GM23248 (cell line): ENCODE results near the gene FBP1. TPM values are rescaled to one million over a fixed set of nuclear protein-coding genes. Genes with fewer than 3 reads are reported as not detected.

Experiments used
- DNase-seq: peaks from one replicate; pipeline ENCODE4 v3.0.0-alpha.2; 2015
- H2AFZ ChIP-seq: fragments of 200-600 bp; sonication (generic); 2 replicates; pipeline ENCODE4 v1.6.1; 2016; ENCODE audit warnings: antibody characterized with exemption
- H3F3A ChIP-seq: fragments of 200-600 bp; sonication (generic); 2 replicates; pipeline ENCODE4 v1.6.1; 2016; ENCODE audit warnings: mild to moderate bottlenecking, antibody characterized with exemption, mixed run types; ENCODE audit not compliant: insufficient read depth
- H3K27ac ChIP-seq: fragments of 200-600 bp; sonication (generic); 2 replicates; pipeline ENCODE4 v1.5.1; 2016; ENCODE audit warnings: mild to moderate bottlenecking
- H3K27me3 ChIP-seq: fragments of 200-600 bp; sonication (generic); replicated peaks from 2 replicates; pipeline ENCODE4 v1.6.1; 2016; ENCODE audit warnings: mild to moderate bottlenecking; ENCODE audit not compliant: insufficient read depth
- H3K36me3 ChIP-seq: fragments of 200-600 bp; sonication (generic); 2 replicates; pipeline ENCODE4 v1.6.1; 2016; ENCODE audit warnings: low read depth, mild to moderate bottlenecking
- H3K4me1 ChIP-seq: fragments of 200-600 bp; sonication (generic); 2 replicates; pipeline ENCODE4 v1.6.1; 2016; ENCODE audit warnings: mild to moderate bottlenecking; ENCODE audit not compliant: insufficient read depth
- H3K4me2 ChIP-seq: fragments of 200-600 bp; sonication (generic); one replicate; pipeline ENCODE4 v1.6.1; 2016; ENCODE audit warnings: mild to moderate bottlenecking; ENCODE audit not compliant: unreplicated experiment
- H3K4me3 ChIP-seq: fragments of 200-600 bp; sonication (generic); 2 replicates; pipeline ENCODE4 v1.5.1; 2016; ENCODE audit warnings: mild to moderate bottlenecking
- H3K79me2 ChIP-seq: fragments of 200-600 bp; sonication (generic); 2 replicates; pipeline ENCODE4 v1.6.1; 2016; ENCODE audit warnings: mild to moderate bottlenecking; ENCODE audit not compliant: insufficient read depth
- H3K9ac ChIP-seq: fragments of 200-600 bp; sonication (generic); 2 replicates; pipeline ENCODE4 v1.6.1; 2016; ENCODE audit warnings: mild to moderate bottlenecking
- H3K9me2 ChIP-seq: fragments of 200-600 bp; sonication (generic); 2 replicates; pipeline ENCODE4 v1.6.1; 2016; ENCODE audit warnings: mixed run types, mild to moderate bottlenecking, moderate library complexity; ENCODE audit not compliant: insufficient read depth
- H3K9me3 ChIP-seq: fragments of 200-600 bp; sonication (generic); one replicate; pipeline ENCODE4 v1.6.1; 2017; ENCODE audit warnings: low read depth
- H4K20me1 ChIP-seq: fragments of 200-600 bp; sonication (generic); 2 replicates; pipeline ENCODE4 v1.6.0; 2016; ENCODE audit not compliant: insufficient read depth
- EZH2 ChIP-seq: fragments of 200-600 bp; sonication (generic); IDR thresholded peaks from 2 replicates; pipeline ENCODE4 v1.6.1; 2018; ENCODE audit warnings: antibody characterized with exemption, mild to moderate bottlenecking; ENCODE audit not compliant: insufficient read depth, poor library complexity, severe bottlenecking
- EZH2phosphoT487 ChIP-seq: fragments of 200-600 bp; sonication (generic); IDR thresholded peaks from 2 replicates; pipeline ENCODE4 v1.6.1; 2018; ENCODE audit warnings: antibody characterized with exemption, moderate library complexity, mild to moderate bottlenecking, low read depth; ENCODE audit not compliant: insufficient read depth
- WGBS, 2 experiments: methylation state at CpG; one replicate each; pipeline ENCODE4 v1.1.6; 2015 to 2017; ENCODE audit warnings: low lambda C conversion rate in 2 of 2, low coverage in 1 of 2; ENCODE audit errors: missing lambda C conversion rate in 2 of 2; 5-methylcytosine and 5-hydroxymethylcytosine counted together
- in situ Hi-C: fragments of 300-500 bp; cut with MboI; formaldehyde crosslinking; loops from 2 replicates; pipeline ENCODE4 v1.15.0; 2020
- polyA plus RNA-seq: library from polyadenylated mRNA; unstranded; fragments of >200 nt; fragmentation: Nextera tagmentation; extraction: Ambion mirVana; gene quantifications from 2 replicates; pipeline ENCODE4 v1.2.1, GENCODE V29; 2016
- total RNA-seq: library from RNA; depleted of rRNA; stranded (reverse); fragments of >200 nt; shearing (Covaris generic); gene quantifications from 2 replicates; pipeline ENCODE4 v1.2.3, GENCODE V29; 2014

The FBP1 gene
- total and polyA plus RNA-seq, 2 experiments from 2014 or later: not detected

DNA sequence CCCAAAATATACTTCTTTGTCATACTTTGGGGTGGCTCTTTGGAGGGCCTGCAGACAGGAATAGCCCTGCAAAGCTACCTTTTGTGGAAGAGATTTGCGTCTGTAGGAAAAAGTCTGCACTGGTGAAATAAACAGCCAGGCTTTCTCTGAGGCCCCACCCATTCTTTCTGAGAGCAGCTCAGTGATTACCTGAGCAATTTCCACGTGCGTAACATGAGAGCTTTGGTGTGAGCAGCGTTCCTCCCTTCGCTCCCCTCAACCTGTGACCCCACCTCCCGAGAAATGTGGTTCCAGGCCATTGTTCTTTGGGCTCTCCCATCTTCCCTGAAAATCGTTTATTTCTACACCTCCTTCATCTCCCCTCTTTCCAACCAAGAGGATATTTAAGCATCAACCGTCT is 23.8 kb upstream of the FBP1 start:
- no peak for DNase-seq
- no peaks in the 10 kb centered on the region for H3F3A ChIP-seq
- H3K9ac ChIP-seq: no peak overlapping the region
- no peaks in the 10 kb centered on the region for H3K9me3 ChIP-seq
- 67% methylated on average over 8 of the region's 8 CpGs for WGBS, 2 experiments
- TF ChIP-seq EZH2 (no peak), EZH2phosphoT487 (no peak)
- H3K27me3 ChIP-seq: no peaks in the 10 kb centered on the region
- no peak overlapping the region for H2AFZ ChIP-seq
- H3K4me1 ChIP-seq: no peaks in the 10 kb centered on the region
- H3K4me2 ChIP-seq: no peak overlapping the region
- H3K36me3 ChIP-seq: no peaks in the 10 kb centered on the region
- H3K27ac ChIP-seq: no peak overlapping the region
- no peak overlapping the region for H3K4me3 ChIP-seq
- H3K9me2 ChIP-seq: no peaks in the 10 kb centered on the region
- no peaks in the 10 kb centered on the region for H3K79me2 ChIP-seq
- in situ Hi-C loops: no loop called here
- H4K20me1 ChIP-seq: no peaks in the 10 kb centered on the region

DNA sequence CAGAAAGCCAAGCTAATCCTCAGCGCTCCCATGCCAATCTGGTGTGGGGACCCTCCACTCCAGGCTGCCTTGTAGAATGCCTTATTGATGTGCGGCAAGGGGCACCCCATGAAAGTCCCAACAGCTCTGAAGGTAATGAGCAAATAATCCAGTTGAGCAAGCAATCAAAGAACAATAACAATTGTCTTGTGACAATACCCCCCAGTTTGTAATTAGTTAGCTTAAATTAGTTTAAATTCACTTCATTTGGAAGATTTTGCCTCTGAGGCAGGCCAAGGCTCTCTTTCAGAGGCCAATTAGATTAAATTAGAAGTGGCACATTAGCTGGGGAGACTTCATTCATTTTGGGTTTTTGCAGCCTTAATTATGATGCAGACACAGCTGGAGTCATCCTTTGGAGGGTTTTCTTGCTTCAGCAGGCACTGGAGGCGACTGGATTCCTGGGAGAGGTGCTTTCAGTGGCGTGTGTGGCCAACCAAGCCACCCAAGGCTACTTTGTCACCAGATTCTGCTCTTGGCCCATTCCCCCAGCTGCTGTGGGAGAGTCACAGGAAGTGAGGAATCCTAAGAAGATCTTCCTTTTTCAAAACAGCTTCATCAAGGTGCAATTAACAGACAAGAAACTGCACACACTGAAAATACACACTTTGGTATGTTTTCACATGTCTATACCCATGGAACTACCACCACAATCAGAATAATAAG is 17.9 kb upstream of the FBP1 start:
- TF ChIP-seq EZH2phosphoT487 (no peak), EZH2 (no peak)
- no peaks in the 10 kb centered on the region for H3K4me1 ChIP-seq
- no peak overlapping the region for H3K4me3 ChIP-seq
- H3K4me2 ChIP-seq: no peak overlapping the region
- H3K9ac ChIP-seq: no peak overlapping the region
- H3K36me3 ChIP-seq: no peaks in the 10 kb centered on the region
- DNase-seq: no peak
- H3F3A ChIP-seq: no peaks in the 10 kb centered on the region
- H2AFZ ChIP-seq: no peak overlapping the region
- no peaks in the 10 kb centered on the region for H3K9me3 ChIP-seq
- no peaks in the 10 kb centered on the region for H3K9me2 ChIP-seq
- WGBS, 2 experiments: 64 to 69% methylated on average over 4 of the region's 4 CpGs
- no peaks in the 10 kb centered on the region; the same call in 1 of the 2 replicates for H3K27me3 ChIP-seq
- no peak overlapping the region for H3K27ac ChIP-seq
- no peaks in the 10 kb centered on the region for H4K20me1 ChIP-seq
- H3K79me2 ChIP-seq: no peaks in the 10 kb centered on the region
- in situ Hi-C loops: no loop called here

GRCh38 chr9:94656200-94656599 is 16.9 kb upstream of the FBP1 start:
- no peaks in the 10 kb centered on the region for H3K9me3 ChIP-seq
- no peak overlapping the region for H2AFZ ChIP-seq
- H3K4me2 ChIP-seq: no peak overlapping the region
- H3K27me3 ChIP-seq: no peaks in the 10 kb centered on the region; the same call in 1 of the 2 replicates
- TF ChIP-seq EZH2phosphoT487 (no peak), EZH2 (no peak)
- H3K9ac ChIP-seq: no peak overlapping the region
- no peak overlapping the region for H3K4me3 ChIP-seq
- 40 to 59% methylated on average over 6 of the region's 6 CpGs for WGBS, 2 experiments
- H3K27ac ChIP-seq: no peak overlapping the region
- H4K20me1 ChIP-seq: no peaks in the 10 kb centered on the region
- no peaks in the 10 kb centered on the region for H3K9me2 ChIP-seq
- no peaks in the 10 kb centered on the region for H3F3A ChIP-seq
- H3K4me1 ChIP-seq: no peaks in the 10 kb centered on the region
- in situ Hi-C loops: no loop called here
- no peaks in the 10 kb centered on the region for H3K79me2 ChIP-seq
- no peak for DNase-seq
- no peaks in the 10 kb centered on the region for H3K36me3 ChIP-seq

DNA sequence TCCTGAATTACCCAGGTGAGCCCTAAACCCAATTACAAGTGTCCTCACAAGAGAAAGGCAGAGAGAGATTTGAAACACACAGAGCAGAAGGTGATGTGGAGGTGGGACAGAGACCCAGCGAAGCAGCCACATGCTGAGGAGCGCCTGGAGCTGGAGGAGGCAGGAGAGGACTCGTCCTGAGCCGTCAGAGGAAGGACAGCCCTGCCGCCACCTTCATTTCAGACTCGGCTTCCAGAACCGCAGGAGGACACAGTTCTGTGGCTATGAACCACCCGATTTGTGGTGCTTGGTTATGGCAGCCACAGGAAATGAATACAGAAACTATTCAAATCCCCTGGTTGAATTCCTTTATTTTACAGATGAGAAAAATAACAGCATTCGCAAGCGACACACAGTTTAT is 16.4 kb upstream of the FBP1 start:
- no peak overlapping the region for H3K9ac ChIP-seq
- H3K4me2 ChIP-seq: no peak overlapping the region
- no peaks in the 10 kb centered on the region; the same call in 1 of the 2 replicates for H3K27me3 ChIP-seq
- H4K20me1 ChIP-seq: no peaks in the 10 kb centered on the region
- no peak overlapping the region for H2AFZ ChIP-seq
- no peak overlapping the region for H3K4me3 ChIP-seq
- no peak for DNase-seq
- H3K79me2 ChIP-seq: no peaks in the 10 kb centered on the region
- no peak overlapping the region for H3K27ac ChIP-seq
- no peaks in the 10 kb centered on the region for H3K36me3 ChIP-seq
- no peaks in the 10 kb centered on the region for H3K9me3 ChIP-seq
- TF ChIP-seq EZH2phosphoT487 (no peak), EZH2 (no peak)
- H3K9me2 ChIP-seq: no peaks in the 10 kb centered on the region
- WGBS, 2 experiments: 72 to 80% methylated on average over 10 of the region's 10 CpGs
- no peaks in the 10 kb centered on the region for H3F3A ChIP-seq
- in situ Hi-C loops: no loop called here
- H3K4me1 ChIP-seq: no peaks in the 10 kb centered on the region
